NCI-H2107 treated with DMSO at 0.1 percent for 48 hours (cell line): ENCODE measurements around the gene ZNF296.

Experiments
- DNase-seq: peaks from one replicate; lab custom pipeline; 2025; ENCODE audit not compliant: unreplicated experiment; lab: John Stamatoyannopoulos, UW

Gene ZNF296

DNA sequence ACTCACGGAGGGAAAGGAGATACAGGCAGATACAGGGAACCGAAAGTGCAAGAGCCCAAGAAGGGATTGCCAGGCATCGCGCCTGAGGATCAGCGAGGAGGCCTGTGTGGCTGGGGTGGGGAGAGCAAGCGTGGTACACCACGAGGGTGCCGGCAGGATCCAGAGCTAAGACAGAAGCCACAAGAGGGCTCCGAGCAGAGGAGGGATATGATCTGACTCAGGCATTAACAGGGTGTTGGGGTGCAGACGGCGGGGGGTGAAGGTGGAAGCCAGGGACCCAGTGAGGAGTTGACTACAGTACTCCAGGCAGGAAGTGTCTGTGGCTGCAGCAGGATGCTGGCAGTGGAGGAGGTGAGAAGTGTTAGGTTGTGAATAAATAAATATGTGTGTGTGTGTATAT is 11.3 kb upstream of the ZNF296 start:
- DNase-seq: no peak

DNA sequence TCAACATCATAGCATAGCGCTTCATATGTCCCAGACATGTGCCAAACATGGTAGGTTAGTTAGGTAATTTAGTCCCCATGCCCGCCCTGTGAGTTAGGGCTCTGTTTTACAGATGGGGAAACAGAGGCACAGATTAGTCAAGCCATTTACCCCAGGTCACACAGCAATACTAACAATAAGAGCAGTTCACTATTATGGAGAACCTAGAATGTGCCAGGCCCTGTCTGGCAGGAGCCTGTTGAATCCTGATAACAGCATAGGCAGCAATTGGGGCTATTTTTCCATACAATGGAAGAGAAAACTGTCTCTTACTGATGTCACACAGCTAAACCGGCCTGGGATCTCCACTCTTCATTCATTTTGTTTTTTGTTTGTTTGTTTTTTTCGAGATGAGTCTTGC is 10.2 kb upstream of the ZNF296 start:
- DNase-seq: no peak

- DNase-seq: no peak
Measured at GRCh38 chr19:45082170-45082569, 5.9 kb upstream of the ZNF296 start.

- no peak for DNase-seq
Measured at GRCh38 chr19:45079911-45080370, 3.7 kb upstream of the ZNF296 start.

GRCh38 chr19:45079063-45079910 is 3.0 kb upstream of the ZNF296 start, which contains the start of gene GEMIN7:
Gene GEMIN7, plus strand, starts transcription at chr19:45079260. Its CDS starts 10,855 bp downstream, at chr19:45090115.
- no peak for DNase-seq

DNA sequence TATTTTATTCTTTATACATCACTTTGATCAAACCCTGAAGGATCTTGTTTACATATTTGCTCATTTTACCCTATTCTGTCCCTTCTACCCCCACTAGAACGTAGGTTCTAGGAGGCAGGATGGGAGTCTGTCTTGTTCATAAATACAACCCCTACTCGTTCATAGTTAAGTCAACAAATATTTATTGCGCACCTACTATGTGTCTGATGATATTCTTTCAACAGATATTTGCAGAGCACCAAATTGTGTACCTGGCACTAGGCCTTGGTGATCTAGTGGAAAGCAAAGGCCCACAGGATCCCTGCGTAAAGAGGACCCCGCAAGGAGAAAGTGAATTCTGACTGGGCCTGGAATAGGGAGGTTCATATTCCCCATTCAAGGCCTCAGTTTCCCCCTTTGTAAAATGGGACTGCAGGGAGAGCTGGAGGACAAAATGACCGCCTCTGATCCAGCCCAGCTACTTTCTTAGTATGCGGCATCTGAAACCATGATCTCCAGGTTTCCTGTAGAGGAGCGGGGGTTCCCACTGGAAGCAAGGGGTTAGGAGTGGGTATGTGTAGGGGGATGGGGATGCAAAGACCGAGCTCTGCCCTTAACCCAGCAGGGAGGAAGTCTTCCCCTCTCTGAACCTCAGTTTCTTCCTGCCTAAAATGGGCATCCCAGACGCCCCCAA is 2.2 kb upstream of the ZNF296 start:
- no peak for DNase-seq

GRCh38 chr19:45076851-45077730 is 813 bp upstream of the ZNF296 start:
- no peak for DNase-seq

DNA sequence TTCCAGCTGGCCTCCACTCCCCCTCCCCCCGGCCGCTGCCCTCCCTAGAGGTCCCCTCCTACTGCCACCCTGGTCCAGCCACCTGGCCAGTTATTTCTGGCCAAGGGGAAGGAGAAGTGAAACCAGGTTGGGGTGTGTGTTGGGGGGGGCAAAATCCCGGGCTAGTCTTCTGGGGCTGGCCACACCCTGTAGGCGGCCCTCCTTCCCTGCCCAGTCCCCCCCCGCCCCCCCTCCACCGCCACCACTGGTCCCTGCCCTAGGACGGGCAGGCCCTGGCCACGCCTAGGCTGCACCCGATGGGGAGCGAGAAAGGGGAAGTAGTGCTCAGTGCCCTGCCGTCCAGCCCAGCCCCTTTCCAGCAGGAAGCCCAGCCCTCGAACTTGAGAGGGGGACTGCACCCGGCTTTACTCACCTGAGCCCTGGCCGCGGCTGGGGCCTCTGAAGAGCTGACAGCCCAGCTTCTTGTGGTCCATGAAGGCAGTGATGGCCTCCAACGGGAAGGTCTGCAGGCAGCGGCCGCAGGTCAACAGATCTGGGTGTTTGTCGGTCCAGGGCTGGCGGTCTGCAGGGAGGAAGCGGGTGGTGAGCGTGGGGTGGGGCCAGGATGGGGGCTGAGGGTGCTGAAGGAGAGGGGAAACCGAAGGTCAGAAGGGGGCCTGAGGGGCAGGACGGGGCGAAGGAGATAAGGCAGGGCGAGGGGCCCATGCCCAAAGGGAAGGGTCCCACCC is 813 bp downstream of the ZNF296 start:
- no peak for DNase-seq

- DNase-seq: no peak
Measured at GRCh38 chr19:45074744-45075300, 1.5 kb downstream of the ZNF296 start.

GRCh38 chr19:45071969-45072790 is 4.1 kb downstream of the ZNF296 start:
- DNase-seq: no peak

DNA sequence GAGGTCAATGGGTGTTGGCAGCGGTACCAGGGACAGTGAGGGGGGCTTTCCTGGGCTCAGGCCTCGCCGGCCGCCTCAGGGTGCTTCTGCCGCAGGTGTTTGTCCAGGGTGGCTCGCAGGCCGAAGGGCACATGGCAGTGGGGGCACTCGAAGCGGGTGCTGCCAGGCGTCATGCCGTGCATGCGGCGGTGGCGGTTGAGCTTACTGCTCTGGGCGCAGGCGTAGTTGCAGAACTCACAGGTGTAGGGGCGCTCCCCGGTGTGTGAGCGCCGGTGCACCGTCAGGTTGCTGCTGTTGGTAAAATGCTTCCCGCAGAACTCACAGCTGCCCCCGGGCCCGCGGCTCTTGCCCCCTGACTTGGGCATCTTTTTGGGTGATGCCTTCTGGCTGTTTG is 4.7 kb downstream of the ZNF296 start:
- DNase-seq: no peak

DNA sequence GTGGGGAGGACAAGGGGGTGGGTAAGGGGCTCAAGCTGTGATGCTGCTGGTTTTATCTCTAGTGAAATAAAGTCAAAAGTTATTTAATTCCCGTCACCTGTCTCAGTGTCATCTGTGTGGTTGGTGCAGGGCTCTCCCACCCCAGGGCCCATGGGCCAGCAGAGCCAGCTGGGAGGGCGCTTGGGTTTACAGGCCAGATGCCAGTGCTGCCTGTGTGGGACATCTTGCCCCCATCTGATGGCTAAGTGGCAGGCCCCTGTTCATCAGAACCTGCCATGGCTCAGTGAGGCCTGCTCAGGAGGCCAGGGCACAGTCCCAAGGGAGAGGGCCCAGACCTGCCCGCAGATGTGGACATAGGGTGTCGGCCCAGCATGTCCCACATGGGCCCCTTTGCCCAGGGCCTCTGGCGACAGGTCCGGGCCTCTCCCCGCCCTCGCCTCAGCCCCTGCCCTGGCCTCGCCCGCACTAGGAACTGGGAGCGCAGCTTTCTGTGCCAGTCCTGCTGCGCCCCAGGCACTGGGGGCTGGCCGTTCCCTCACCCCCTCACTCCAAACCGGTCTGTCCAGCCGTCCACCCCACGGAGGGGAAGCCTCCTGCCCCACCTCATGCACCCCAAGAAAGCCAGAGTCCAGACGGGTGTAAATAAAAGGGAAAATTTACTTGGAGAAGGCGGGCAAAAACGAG is 5.3 kb downstream of the ZNF296 start:
- no peak for DNase-seq

DNA sequence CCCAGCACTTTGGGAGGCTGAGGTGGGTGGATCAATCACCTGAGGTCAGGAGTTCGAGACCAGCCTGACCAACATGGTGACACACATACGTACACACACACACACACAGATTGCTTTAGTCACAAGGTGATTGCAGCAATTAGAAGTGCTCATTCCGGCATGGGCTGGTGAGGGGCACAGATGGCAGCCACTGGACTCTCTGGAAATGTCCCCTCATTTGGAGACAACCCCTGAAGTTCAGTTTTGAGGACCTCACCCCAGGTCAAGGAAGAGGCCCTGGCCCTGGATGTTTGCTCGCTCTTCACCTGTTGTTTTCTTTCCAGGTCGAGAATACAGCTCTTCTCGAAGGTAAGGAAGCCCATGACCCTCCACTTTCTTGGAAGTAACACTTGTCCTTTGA is 6.1 kb downstream of the ZNF296 start:
- no peak for DNase-seq

DNA sequence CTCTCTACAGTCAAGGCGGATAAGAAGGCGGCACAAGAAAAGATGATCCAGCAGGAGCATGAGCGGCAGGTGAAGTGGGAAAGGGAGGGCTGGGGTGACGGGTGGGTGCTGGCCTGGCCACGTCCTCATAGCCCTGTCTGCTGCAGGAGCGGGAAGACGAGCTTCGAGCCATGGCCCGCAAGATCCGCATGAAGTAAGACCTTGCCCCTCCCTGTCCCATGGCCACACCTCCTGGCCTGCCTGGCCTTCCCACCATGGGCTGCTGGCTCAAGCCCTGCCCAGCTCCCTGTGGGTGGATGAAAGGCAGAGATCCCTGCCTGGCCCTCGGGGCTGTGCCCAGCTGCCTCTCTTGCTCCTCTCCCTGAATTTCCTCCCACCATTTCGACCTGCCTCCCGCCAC is 7.2 kb downstream of the ZNF296 start:
- DNase-seq: no peak

- no peak for DNase-seq
Measured at GRCh38 chr19:45068041-45068440, 8.2 kb downstream of the ZNF296 start.

DNA sequence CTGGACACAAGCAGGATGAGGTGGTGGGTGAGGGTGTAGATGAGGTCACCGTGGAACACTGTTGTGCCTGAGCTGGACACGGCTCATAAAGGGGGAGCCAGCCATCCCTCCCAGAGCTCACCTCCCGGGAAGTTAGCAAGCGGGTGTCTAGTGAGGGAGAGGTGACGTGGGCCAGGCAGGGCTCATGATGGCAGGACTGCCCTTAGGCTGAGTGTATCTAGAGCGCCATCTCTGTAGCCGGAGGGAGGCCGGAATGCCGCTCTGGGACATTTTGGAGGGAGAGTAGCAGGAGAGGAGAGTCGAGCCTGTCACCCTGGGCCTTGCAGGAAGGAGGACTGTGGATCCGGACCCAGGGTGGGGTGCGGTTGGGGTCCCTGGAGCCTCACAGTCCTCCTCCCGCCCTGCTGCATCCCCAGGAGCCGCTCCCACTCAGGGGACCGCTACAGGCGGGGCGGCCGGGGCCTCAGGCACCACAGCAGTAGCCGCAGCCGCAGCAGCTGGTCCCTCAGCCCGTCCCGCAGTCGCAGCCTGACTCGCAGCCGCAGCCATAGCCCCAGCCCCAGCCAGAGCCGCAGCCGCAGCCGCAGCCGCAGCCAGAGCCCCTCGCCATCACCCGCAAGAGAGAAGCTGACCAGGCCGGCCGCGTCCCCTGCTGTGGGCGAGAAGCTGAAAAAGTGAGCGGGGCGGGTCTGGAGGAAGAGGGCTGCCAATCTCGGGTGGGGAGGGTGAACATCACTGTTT is 9.2 kb downstream of the ZNF296 start:
- DNase-seq: no peak

DNA sequence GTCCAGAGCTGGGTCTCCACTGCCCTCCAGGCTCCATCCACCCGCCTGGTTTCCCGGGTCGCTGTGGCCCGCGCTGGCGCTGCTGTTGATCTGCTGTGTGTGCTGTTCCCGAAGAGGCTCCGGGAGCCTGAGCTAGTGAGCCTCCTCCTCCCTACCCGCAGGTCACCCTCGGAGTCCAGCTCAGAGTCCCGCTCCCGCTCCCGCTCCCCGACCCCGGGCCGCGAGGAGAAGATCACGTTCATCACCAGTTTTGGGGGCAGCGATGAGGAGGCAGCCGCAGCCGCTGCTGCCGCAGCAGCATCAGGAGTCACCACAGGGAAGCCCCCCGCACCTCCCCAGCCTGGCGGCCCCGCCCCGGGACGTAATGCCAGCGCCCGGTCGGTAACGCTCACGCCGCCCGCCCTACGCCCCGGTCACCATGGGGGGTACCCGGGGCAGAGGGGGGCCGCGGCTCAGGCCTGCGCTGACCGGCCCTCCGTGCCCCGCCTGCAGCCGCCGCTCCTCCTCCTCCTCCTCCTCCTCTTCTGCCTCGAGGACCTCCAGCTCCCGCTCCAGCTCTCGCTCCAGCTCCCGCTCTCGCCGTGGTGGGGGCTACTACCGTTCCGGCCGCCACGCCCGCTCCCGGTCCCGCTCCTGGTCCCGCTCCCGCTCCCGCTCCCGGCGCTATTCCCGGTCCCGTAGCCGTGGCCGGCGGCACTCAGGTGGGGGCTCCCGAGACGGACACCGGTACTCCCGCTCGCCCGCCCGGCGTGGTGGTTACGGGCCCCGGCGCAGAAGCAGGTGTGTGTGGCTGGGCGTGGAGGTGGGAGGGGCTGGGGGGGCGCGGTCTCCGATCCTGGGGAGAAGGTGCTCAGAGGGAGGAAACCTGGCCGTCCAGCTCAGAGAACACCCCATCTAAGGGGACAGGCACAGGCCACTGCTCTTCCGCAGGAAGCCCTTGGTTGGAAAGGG is 12.2 kb downstream of the ZNF296 start:
- no peak for DNase-seq
